ENCODE measurements around the gene ANKRD27.
"Not testable (repeated sequence)": the region's sequence is repeated elsewhere in the genome, so short reads cannot be mapped to it uniquely, and the experiment has no call there.

Gene ANKRD27

DNA sequence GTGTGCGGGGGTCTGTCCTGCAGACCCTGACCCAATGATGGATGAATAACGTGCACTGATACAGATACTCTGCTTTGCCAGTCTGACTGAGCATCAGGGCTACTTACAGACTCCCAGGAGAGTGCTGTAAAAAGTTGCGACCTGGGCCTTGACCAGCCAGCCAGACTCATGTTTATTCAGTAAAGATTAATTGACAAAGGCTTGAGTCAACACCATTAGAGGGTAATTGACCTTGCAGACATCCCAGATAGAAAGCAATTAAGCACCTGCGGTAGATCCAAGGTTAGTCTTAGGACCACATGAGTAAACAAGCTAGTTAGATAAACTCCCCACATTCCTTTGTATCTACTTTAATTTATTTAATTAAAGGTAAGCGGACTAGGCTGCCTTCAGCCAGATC is 27.0 kb upstream of the ANKRD27 start:
- peaks cover 7% of the 10 kb centered on the region for H3K9me3 ChIP-seq (ENCODE audit: control insufficient read depth, low read length)
- no peak overlapping the region for H3K9ac ChIP-seq (ENCODE audit: low read length)
- DNase-seq (ENCODE audit: low read depth) = no peak
- H3K4me3 ChIP-seq (ENCODE audit: low read length) = no peak overlapping the region
- H3K36me3 ChIP-seq (ENCODE audit: control insufficient read depth, insufficient read depth, low read length, severe bottlenecking) = peaks cover 18% of the 10 kb centered on the region
- peaks cover 2% of the 10 kb centered on the region for H3K4me1 ChIP-seq (ENCODE audit: control insufficient read depth, insufficient read depth, low read length)
- H3K27me3 ChIP-seq (replicated peaks; ENCODE audit: control insufficient read depth, insufficient read depth, low read length) = no peaks in the 10 kb centered on the region

DNA sequence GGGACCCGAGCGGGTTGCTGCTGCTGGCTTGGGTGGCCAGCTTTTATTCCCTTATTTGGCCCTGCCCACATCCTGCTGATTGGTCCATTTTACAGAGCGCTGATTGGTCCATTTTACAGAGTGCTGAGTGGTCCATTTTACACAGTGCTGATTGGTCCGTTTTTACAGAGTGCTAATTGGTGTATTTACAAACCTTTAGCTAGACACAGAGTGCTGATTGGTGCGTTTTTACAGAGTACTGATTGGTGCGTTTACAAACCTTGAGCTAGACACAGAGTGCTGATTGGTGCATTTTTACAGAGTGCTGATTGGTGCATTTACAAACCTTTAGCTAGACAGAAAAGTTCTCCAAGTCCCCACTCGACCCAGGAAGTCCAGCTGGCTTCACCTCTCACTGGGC is 25.1 kb upstream of the ANKRD27 start:
- H3K9me3 ChIP-seq (ENCODE audit: control insufficient read depth, low read length); H3K9ac ChIP-seq (ENCODE audit: low read length); H3K4me3 ChIP-seq (ENCODE audit: low read length); DNase-seq (ENCODE audit: low read depth); H3K27me3 ChIP-seq (replicated peaks; ENCODE audit: control insufficient read depth, insufficient read depth, low read length): not testable (repeated sequence)
- Histone ChIP-seq H3K36me3 (ENCODE audit: control insufficient read depth, insufficient read depth, low read length, severe bottlenecking) (peaks cover 18% of the 10 kb centered on the region), H3K4me1 (ENCODE audit: control insufficient read depth, insufficient read depth, low read length) (peaks cover 11% of the 10 kb centered on the region)

DNA sequence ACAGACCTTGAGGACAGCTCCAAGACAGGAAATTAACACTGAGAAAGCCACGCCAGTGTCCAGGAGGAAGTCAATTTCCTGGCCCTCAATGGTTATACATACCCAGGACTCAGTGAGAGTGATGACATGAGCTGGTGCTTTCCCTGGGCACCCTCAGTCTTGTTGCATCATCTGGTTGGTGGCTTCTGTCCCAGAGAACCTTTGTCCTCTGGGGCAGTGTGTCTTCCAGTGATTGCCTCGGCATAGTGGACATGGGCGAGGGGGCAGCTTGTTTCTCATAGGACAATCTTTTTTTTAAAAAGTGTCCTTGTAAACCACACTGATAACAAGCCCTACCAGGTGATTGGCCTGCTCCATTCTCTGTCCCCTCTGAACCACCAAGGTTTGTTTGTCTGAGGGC is 21.8 kb upstream of the ANKRD27 start:
- H3K4me3 ChIP-seq (ENCODE audit: low read length); H3K9me3 ChIP-seq (ENCODE audit: control insufficient read depth, low read length); H3K27me3 ChIP-seq (replicated peaks; ENCODE audit: control insufficient read depth, insufficient read depth, low read length); H3K9ac ChIP-seq (ENCODE audit: low read length); DNase-seq (ENCODE audit: low read depth): not testable (repeated sequence)
- peaks cover 32% of the 10 kb centered on the region for H3K4me1 ChIP-seq (ENCODE audit: control insufficient read depth, insufficient read depth, low read length)
- peaks cover 15% of the 10 kb centered on the region for H3K36me3 ChIP-seq (ENCODE audit: control insufficient read depth, insufficient read depth, low read length, severe bottlenecking)

DNA sequence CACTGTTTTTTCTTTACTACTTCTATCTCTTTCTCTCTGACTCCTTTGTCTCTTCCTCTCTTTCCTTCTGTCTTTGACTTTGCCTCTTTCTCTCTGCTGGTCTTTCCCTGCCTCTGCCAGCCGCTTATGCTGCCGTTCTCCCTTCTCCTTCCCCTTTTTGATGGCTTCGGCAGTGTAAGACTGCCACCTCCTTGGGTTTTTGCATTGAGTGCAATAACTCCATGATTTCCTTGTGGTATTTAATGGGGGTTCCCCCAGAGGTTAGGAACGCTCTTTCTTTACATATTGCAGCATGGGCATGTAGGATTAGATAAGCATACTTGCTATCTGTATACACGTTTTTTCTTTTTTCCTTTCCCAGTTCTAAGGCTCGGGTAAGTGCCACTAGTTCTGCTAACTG is 20.5 kb upstream of the ANKRD27 start:
- peaks cover 42% of the 10 kb centered on the region for H3K4me1 ChIP-seq (ENCODE audit: control insufficient read depth, insufficient read depth, low read length)
- H3K36me3 ChIP-seq (ENCODE audit: control insufficient read depth, insufficient read depth, low read length, severe bottlenecking) = peaks cover 15% of the 10 kb centered on the region
- not testable (repeated sequence) for H3K27me3 ChIP-seq (replicated peaks; ENCODE audit: control insufficient read depth, insufficient read depth, low read length); DNase-seq (ENCODE audit: low read depth); H3K9ac ChIP-seq (ENCODE audit: low read length); H3K4me3 ChIP-seq (ENCODE audit: low read length); H3K9me3 ChIP-seq (ENCODE audit: control insufficient read depth, low read length)

DNA sequence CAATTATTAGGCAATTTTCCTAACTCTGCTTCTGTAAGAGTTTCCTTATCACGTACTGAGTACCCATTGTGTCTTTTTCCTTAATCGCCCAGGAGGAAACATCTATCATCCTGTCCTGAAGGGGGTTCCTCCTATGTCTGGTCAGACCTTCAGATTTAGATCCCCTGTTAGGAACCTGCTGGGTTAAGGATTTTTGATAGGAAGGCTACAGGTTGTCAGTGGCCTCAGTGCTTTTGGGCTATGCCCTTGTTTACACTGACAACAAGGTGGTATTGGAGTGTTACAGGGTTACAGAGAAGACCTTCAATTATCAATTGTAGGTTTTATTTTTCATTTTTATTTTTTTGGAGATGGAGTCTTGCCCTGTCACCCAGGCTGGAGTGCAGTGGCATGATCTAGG is 19.9 kb upstream of the ANKRD27 start:
- peak overlapping the region; percentile 93 for H3K4me3 ChIP-seq (ENCODE audit: low read length)
- peaks cover 12% of the 10 kb centered on the region for H3K36me3 ChIP-seq (ENCODE audit: control insufficient read depth, insufficient read depth, low read length, severe bottlenecking)
- H3K27me3 ChIP-seq (replicated peaks; ENCODE audit: control insufficient read depth, insufficient read depth, low read length) = not testable (repeated sequence)

DNA sequence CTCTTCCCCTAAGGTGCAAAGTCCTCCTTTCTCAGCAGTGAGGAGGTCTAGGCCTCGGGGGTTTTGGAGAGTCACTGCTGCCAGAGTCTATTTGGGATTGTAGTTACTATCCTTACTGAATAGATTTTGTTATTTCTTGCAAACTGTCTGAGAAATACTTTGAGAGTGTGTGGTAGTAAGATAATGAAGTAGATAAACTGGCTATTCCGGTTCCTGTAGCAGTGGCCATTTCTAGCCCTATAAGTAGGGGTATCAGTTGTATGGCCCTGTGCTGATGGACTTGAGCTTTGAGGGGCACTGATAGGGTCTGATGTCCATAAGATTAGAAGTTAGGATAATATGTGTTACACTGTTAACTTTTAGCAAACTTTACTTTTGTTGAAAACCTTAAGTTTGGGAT is 19.3 kb upstream of the ANKRD27 start:
- not testable (repeated sequence) for H3K36me3 ChIP-seq (ENCODE audit: control insufficient read depth, insufficient read depth, low read length, severe bottlenecking); H3K9ac ChIP-seq (ENCODE audit: low read length); H3K27me3 ChIP-seq (replicated peaks; ENCODE audit: control insufficient read depth, insufficient read depth, low read length); DNase-seq (ENCODE audit: low read depth); H3K9me3 ChIP-seq (ENCODE audit: control insufficient read depth, low read length)
- Histone ChIP-seq H3K4me3 (ENCODE audit: low read length) (peak overlapping the region; percentile 93), H3K4me1 (ENCODE audit: control insufficient read depth, insufficient read depth, low read length) (peaks cover 49% of the 10 kb centered on the region)

More for the DNA sequence above, 19.9 kb upstream of the ANKRD27 start:
- H3K9me3 ChIP-seq (ENCODE audit: control insufficient read depth, low read length); DNase-seq (ENCODE audit: low read depth); H3K9ac ChIP-seq (ENCODE audit: low read length): not testable (repeated sequence)
- H3K4me1 ChIP-seq (ENCODE audit: control insufficient read depth, insufficient read depth, low read length) = peaks cover 46% of the 10 kb centered on the region

DNA sequence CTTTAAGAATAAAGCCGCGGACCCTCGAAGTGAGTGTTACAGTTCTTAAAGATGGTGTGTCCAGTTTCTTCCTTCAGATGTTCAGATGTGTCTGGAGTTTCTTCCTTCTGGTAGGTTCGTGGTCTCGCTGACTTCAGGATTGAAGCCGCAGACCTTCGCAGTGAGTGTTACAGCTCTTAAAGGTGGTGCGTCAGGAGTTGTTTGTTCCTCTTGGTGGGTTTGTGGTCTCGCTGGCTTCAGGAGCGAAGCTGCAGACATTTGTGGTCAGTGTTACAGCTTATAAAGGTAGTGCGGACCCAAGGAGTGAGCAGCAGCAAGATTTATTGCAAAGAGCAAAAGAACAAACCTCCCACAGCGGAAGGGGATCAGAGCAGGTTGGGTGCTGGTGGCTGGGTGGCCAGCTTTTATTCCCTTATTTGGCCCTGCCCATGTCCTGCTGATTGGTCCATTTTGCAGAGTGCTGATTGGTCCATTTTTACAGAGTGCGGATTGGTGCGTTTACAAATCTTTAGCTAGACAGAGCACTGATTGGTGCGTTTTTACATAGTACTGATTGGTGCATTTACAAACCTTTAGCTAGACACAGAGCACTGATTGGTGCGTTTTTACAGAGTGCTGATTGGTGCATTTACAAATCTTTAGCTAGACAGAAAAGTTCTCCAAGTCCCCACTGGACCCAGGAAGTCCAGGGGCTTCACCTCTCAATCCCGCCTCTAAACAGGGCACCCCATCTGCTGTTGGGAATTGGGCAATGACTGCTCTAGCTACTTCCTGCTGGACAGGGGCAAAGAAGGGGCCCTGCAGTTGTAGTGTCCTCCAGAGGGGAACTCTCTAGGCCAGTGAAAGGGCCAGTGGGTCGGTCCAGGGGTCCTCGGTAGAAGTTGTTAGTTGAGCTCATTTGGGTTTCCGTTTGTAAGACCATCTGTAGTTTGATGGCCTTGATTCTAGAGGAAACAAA is 18.4 kb upstream of the ANKRD27 start:
- peak overlapping the region; percentile 93 for H3K4me3 ChIP-seq (ENCODE audit: low read length)

DNA sequence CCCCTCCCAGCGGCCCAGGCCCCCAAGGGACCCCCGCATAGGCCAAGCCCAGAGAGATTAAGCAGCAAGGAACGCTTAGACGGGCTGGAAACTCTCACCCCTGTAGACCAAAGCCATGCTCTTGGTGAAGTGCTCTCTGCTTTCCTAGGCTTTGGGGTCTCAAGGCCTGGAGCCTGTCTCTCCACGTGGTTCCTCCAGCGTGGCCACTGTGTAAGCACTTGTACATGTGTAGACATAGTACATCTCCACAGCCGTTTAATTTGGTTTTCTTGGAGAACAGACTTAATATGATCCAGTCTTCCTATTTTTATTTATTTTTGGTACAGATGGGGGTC is 17.7 kb upstream of the ANKRD27 start:
- H3K4me3 ChIP-seq (ENCODE audit: low read length) = peak overlapping the region; percentile 93
- no peaks in the 10 kb centered on the region for H3K36me3 ChIP-seq (ENCODE audit: control insufficient read depth, insufficient read depth, low read length, severe bottlenecking)
- H3K9me3 ChIP-seq (ENCODE audit: control insufficient read depth, low read length) = no peaks in the 10 kb centered on the region
- DNase-seq (ENCODE audit: low read depth) = no peak
- H3K9ac ChIP-seq (ENCODE audit: low read length) = peak overlapping the region; percentile 94
- H3K27me3 ChIP-seq (replicated peaks; ENCODE audit: control insufficient read depth, insufficient read depth, low read length) = no peaks in the 10 kb centered on the region
- peaks cover 49% of the 10 kb centered on the region for H3K4me1 ChIP-seq (ENCODE audit: control insufficient read depth, insufficient read depth, low read length)

More for the DNA sequence above, 18.4 kb upstream of the ANKRD27 start:
- Histone ChIP-seq H3K9ac (ENCODE audit: low read length) (peak overlapping the region; percentile 94), H3K4me1 (ENCODE audit: control insufficient read depth, insufficient read depth, low read length) (peaks cover 49% of the 10 kb centered on the region)
- not testable (repeated sequence) for DNase-seq (ENCODE audit: low read depth); H3K9me3 ChIP-seq (ENCODE audit: control insufficient read depth, low read length); H3K36me3 ChIP-seq (ENCODE audit: control insufficient read depth, insufficient read depth, low read length, severe bottlenecking); H3K27me3 ChIP-seq (replicated peaks; ENCODE audit: control insufficient read depth, insufficient read depth, low read length)

DNA sequence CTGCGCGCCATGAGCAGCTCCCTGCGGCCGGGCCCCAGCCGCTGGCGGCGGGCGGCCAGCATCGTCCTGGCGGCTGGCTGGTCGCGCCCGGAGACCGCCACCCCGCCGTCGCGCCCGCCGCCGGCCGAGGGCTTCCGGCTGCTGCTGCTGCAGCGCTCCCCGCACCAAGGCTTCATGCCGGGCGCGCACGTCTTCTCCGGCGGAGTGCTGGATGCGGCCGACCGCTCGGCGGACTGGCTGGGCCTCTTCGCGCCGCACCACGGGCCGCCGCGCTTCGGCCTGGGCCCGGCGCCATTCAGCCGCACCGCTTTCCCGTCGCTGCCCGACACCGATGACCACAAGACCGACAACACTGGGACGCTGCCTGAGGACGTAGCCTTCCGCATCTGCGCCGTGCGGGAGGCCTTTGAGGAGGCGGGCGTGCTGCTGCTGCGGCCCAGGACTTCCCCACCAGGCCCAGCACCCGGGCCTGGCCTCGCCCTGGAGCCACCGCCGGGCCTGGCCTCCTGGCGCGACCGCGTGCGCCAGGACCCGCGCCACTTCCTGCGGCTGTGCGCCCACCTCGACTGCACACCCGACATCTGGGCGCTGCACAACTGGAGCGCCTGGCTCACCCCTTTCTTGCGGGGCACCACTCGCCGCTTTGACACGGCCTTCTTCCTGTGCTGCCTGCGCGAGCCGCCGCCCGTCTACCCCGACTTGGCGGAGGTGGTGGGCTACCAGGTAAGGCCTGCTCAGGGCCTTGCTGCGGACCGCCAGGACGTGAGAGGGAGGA is 17.2 kb upstream of the ANKRD27 start:
- DNase-seq (ENCODE audit: low read depth) = peak; percentile 68
- H3K9ac ChIP-seq (ENCODE audit: low read length) = peak overlapping the region; percentile 94
- H3K36me3 ChIP-seq (ENCODE audit: control insufficient read depth, insufficient read depth, low read length, severe bottlenecking) = no peaks in the 10 kb centered on the region
- peaks cover 48% of the 10 kb centered on the region for H3K4me1 ChIP-seq (ENCODE audit: control insufficient read depth, insufficient read depth, low read length)
- H3K4me3 ChIP-seq (ENCODE audit: low read length) = peak overlapping the region; percentile 93
- H3K27me3 ChIP-seq (replicated peaks; ENCODE audit: control insufficient read depth, insufficient read depth, low read length) = no peaks in the 10 kb centered on the region
- H3K9me3 ChIP-seq (ENCODE audit: control insufficient read depth, low read length) = no peaks in the 10 kb centered on the region

DNA sequence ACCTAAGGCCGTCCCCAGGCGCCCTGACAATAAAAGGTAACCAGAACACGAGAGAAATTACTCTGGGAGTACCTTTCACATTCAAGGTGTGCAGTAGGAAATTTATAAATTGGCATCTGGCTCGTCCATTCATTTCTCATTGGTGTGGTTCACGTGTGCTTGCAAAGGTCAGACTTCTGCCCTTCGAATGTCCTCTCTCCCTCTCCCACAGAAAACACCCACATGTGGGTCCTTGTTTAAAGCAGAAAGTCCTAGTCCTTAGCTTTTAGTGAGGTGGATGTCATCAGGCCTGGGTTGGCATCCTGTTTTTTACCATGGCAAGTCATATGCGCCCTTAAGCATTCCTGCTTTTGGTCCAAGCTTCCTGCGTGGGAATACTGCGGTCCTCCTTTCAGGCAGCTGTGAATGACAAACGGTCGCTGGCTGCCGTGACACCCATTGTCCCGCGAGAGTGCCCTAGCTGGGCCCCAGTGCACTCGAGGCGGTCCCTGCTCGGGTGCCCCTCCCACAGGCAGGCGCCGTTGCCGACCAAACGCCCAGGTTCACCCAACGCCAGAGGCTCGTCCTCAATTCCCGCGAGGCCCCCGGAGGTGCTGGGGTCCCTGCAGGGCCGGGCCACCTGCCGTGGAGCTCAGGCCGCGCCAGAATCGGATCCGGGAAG is 16.4 kb upstream of the ANKRD27 start, which contains the start of gene NUDT19:
Gene NUDT19, plus strand, starts transcription at position 531 of the 661 bp plus-strand sequence. CDS start 140 bp downstream, outside the sequence.
- H3K4me3 ChIP-seq (ENCODE audit: low read length) = peak within 1 kb of the TSS; percentile 93
- no peaks in the 10 kb centered on the region for H3K9me3 ChIP-seq (ENCODE audit: control insufficient read depth, low read length)
- H3K27me3 ChIP-seq (replicated peaks; ENCODE audit: control insufficient read depth, insufficient read depth, low read length) = no peaks in the 10 kb centered on the region
- peak within 1 kb of the TSS; percentile 94 for H3K9ac ChIP-seq (ENCODE audit: low read length)
- H3K36me3 ChIP-seq (ENCODE audit: control insufficient read depth, insufficient read depth, low read length, severe bottlenecking) = no peaks in the 10 kb centered on the region
- peak; percentile 92 for DNase-seq (ENCODE audit: low read depth)
- H3K4me1 ChIP-seq (ENCODE audit: control insufficient read depth, insufficient read depth, low read length) = peaks cover 41% of the 10 kb centered on the region

DNA sequence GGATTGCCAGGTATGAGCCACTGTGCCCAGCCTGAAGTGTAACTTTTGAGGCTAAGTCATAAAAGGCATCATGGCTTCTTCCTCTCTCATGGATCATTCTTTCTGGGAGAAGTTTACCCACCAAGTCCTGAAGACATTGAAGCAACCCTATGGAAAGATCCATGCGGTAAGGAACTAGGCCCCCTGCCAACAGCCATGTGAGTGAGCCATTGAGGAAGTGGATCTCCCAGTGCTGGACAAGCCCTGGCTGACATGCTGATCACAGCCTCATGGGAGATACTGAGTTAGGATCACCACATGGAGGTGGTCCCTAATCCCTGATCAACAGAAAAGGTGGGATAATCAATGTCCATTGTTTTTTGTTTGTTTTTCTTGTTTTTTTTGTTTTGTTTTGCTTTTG is 13.3 kb upstream of the ANKRD27 start:
- H3K4me3 ChIP-seq (ENCODE audit: low read length) = no peak overlapping the region
- no peaks in the 10 kb centered on the region for H3K9me3 ChIP-seq (ENCODE audit: control insufficient read depth, low read length)
- no peak overlapping the region for H3K9ac ChIP-seq (ENCODE audit: low read length)
- no peaks in the 10 kb centered on the region for H3K36me3 ChIP-seq (ENCODE audit: control insufficient read depth, insufficient read depth, low read length, severe bottlenecking)
- H3K27me3 ChIP-seq (replicated peaks; ENCODE audit: control insufficient read depth, insufficient read depth, low read length) = no peaks in the 10 kb centered on the region
- DNase-seq (ENCODE audit: low read depth) = no peak
- peaks cover 25% of the 10 kb centered on the region for H3K4me1 ChIP-seq (ENCODE audit: control insufficient read depth, insufficient read depth, low read length)
